GM21619 (cell line): ENCODE measurements around the gene ANKRD40.
"Not testable (repeated sequence)": the region's sequence is repeated elsewhere in the genome, so short reads cannot be mapped to it uniquely, and the experiment has no call there.

Source experiments
- ATAC-seq: cut with Tn5 transposase; IDR thresholded peaks from one replicate; pipeline ENCODE4 v1.9.1; 2021; ENCODE audit not compliant: unreplicated experiment

The ANKRD40 gene

DNA sequence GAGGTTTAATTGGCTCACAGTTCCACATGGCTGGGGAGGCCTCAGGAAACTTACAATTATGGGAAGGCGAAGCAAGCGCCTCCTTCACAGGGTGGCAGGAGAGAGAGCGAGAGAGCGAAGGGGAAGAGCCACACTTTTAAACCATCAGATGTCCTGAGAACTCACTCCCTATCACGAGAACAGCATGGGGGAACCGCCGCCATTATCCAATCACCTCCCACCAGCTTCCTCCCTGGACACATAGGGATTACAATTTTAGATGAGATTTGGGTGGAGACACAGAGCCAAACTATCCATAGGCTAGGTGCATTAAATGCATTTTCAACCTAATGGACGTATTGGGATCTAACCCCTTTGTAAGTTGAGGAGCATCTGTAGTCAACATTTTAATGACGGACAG lies 4.9 kb upstream of the ANKRD40 start:
- no peak for ATAC-seq

- ATAC-seq: no peak
These were observed 2.9 kb upstream of the ANKRD40 start for GRCh38 chr17:50710650-50711049.

GRCh38 chr17:50710025-50710424 lies 2.3 kb upstream of the ANKRD40 start:
- ATAC-seq: no peak

DNA sequence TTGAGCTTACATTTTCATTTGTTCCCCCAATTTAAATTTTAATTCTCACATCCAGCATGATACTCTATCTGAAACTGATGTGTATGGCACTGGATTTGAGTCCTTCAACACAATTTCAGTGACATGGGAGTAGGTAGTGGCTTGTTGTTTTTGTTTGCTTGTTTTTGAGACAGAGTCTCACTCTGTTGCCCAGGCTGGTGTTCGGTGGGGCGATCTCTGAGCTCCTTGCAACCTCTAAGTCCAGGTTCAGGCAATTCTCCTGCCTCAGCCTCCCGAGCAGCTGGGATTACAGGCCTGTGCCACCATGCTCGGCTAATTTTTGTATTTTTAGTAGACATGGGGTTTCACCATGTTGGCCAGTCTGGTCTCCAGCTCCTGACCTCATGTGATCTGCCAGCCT lies 1.3 kb upstream of the ANKRD40 start:
- ATAC-seq: not testable (repeated sequence)

DNA sequence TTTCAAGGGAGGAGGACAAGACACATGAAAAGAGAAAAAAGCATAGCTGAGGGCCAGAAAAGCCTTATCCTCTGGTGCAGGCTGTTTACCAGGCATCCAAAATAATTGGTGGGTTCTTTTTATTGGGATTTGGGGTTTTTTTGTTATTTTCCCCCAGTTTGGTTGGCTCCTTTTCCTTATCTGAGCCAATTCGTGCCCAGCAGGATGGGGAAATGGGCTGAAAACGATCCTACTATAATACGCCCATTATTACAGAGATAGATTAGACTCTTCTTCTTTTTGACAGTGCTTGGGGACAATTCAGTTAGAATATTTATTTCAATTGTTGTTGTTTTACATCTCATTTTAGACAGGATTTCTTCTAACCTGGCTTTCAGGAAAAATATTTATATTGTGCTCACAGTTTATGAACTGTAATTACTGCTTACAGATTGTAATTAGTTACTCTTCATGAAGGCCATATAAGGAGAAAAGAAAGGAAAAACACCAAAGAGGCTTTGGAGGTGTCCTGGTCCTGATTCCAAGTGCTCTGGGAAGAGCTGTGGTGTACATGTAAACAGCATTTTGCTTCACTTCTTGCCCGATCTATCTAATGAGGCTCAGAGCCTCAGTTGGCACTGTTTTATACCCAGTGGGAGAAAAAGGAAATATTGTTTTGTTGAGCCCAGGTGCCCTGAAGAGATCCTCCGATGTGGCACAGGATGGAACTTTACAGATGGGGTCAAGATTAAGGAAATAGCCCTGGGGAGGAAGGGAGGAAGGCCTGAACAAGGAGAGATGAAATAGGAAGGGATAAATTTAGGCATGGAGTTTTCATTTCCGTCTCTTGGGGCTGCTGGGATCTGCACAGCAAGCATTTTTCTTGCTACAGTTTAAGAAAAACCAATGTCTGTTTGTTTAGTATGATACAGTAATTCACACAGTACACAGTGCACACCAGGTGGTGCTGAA lies 611 bp upstream of the ANKRD40 start:
- no peak for ATAC-seq

- no peak for ATAC-seq
These were observed 4.6 kb downstream of the ANKRD40 start for GRCh38 chr17:50703162-50703561.

- no peak for ATAC-seq
These were observed 8.3 kb downstream of the ANKRD40 start for GRCh38 chr17:50699410-50699809.

GRCh38 chr17:50697663-50698272 lies 9.9 kb downstream of the ANKRD40 start:
- no peak for ATAC-seq

DNA sequence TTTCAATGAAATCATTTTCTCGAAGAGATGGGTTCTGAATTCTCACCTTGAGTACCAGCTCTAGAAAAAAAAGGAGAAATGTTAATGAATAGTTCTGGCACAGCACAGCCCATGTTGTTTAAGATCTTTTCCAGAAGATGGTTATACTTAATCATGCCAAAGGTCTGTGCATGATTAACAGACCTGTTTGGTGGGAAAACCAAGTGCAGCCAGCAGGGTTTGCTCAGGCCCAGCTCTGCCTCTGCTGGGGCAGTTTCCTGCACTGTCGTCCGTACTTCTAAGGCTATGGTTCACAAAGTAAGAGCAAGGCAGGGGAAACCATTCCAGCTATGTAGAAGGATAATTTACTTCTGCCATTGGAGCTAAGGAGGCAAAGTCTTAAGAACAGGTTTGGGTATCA lies 10.7 kb downstream of the ANKRD40 start:
- ATAC-seq: no peak

DNA sequence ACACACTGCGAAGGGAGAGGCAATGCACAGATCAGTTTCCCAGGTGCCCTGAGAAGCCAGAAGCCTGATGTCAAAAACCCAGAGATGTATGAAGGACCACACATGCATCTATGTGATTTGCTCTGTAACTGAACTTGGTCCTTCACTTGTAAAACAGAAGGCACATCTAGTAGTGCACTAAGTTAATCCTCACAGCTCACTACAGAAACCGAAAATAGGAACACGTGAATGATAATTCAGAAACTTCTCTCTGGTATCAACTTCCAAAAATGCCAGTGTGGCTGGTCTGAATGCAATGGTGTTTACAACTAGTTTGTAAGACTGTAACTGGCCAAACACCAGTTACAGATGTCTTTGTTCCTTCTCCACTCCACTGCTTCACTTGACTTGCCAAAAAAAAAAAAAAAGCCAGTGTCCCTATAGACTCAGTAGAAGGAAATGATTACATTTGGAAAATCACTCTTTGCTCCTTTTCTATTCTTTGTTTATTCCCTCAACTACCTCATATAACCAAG lies 11.3 kb downstream of the ANKRD40 start:
- no peak for ATAC-seq

DNA sequence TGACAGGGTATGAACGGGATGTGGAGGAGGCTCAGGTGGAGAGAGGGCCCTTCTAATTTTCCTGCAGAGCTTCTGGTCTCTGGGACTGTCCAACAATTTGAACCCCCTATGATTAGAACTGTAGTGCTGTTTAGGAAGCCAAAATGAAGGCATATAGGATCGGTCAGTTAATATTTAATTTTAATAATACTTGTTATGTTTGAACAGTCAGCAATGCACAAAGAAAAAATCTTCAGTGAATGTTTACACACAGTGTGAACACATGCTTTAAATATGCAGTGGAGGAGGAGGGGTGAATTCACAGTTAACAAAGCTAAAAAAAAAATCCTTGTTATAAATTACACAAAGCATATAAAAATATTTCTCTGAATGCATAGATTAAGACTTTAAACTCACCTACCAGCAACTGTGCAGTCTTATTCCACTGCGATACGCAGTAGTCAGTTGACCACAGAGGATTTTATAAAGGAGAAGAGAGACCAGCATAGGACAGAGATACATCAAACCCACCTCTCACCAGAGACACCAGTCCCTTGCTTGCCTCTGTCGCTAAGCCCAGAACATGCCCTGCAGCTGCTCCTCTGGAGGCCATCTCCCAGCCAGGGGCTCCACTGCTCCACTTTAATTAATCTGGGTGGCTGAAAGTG lies 14.6 kb downstream of the ANKRD40 start:
- no peak for ATAC-seq

DNA sequence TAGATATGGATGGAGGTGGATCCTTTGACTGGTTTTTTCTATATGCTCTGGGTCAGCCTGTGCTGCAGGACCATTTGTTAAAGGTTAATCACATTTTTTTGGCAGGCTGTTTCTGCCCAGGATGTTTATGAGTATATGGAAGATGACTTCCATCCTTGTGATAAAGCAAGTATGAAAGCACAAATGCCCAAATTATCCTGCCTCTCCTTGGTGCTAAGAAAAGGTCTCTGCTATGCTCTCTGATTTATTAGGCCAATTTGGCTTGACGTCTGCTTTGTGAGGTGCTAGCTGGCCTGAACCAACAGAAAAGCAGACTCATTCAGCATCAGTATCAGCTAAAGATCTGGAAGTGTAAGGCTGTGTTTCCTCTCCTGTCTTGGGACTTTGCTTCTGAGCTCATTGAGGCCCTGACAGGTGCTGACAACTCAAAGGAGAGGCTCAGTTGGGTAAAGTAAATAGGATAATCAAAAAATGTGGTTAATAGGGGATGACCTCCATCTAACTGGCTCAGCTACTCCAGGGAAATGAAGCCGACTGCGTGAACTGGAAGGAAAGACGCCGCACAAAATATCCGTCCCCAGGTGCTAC lies 15.2 kb downstream of the ANKRD40 start:
- ATAC-seq: no peak

DNA sequence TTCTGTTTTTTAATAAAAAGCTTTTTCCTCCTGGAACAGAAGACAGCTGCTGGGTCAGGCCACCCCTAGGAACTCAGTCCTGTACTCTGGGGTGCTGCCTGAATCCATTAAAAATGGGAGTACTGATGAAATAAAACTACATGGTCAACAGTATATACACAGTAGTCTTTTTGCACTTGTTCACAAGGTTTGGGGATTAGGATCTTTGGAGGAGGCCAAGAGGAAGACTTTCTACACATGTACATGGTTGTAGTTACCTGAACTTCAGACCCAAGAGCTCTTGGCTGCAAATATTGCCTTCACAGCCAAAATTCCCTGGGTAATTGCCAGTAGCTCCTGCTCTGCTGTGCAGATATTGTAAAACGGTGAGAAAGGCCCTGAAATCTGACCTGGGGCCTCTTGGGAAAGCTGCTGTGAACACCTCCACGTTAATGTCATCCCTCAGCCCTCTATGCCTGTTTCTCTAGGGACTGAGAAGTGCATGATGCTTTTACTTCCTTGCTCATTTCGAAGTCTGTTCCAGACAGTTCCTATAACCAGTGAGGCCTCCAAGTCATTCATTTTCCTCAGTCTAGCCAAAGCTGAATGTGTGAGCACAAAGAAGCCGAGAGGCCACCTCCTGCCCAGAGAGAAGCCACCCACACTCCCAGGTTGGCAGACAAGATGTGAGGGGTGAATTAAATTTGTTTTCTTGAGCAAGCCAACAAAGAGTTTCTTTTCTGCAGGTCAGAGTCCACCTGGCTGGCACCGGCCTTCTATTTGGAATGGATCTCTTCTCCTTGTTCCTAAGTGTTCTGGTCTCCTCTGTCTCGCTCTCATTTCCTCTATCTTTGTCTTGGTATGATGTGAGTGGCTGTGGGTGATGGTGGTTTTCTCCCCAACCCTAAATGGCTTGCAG lies 15.9 kb downstream of the ANKRD40 start:
- ATAC-seq: no peak

DNA sequence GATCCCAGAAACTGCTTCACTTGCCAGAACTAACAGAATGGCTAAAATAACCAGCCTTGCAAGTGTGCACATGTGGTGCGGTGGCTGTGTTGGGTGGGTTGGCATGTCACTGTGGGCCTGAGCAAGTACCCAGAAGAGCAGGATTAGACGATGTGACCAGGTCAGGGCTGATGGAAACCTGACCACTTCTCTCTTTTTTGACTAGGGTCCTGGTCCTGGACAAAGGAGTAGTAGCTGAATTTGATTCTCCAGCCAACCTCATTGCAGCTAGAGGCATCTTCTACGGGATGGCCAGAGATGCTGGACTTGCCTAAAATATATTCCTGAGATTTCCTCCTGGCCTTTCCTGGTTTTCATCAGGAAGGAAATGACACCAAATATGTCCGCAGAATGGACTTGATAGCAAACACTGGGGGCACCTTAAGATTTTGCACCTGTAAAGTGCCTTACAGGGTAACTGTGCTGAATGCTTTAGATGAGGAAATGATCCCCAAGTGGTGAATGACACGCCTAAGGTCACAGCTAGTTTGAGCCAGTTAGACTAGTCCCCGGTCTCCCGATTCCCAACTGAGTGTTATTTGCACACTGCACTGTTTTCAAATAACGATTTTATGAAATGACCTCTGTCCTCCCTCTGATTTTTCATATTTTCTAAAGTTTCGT lies 16.7 kb downstream of the ANKRD40 start:
- ATAC-seq: no peak

GRCh38 chr17:50689956-50690886 lies 17.5 kb downstream of the ANKRD40 start:
- no peak for ATAC-seq

DNA sequence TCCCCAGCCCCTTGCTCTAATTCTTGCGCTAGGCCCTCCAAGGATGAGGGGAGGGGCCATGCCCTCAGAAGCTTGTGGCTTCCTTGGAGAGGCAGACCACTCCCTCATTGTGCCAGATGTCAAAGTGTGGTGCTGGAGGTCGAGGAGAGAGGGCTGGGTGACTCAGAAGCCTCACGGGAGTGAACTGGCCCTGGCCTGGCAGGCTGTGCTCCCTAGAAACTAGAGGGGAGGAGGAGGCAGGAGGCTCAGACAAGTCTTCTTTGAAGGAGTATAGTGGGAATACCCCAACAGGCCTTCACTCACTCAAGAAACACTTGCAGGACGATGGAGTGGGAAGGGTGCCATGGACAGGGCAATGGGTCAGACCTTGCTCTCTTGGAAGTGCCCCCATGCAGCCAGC lies 18.5 kb downstream of the ANKRD40 start:
- no peak for ATAC-seq

GRCh38 chr17:50688245-50688644 lies 19.5 kb downstream of the ANKRD40 start:
- ATAC-seq: no peak

DNA sequence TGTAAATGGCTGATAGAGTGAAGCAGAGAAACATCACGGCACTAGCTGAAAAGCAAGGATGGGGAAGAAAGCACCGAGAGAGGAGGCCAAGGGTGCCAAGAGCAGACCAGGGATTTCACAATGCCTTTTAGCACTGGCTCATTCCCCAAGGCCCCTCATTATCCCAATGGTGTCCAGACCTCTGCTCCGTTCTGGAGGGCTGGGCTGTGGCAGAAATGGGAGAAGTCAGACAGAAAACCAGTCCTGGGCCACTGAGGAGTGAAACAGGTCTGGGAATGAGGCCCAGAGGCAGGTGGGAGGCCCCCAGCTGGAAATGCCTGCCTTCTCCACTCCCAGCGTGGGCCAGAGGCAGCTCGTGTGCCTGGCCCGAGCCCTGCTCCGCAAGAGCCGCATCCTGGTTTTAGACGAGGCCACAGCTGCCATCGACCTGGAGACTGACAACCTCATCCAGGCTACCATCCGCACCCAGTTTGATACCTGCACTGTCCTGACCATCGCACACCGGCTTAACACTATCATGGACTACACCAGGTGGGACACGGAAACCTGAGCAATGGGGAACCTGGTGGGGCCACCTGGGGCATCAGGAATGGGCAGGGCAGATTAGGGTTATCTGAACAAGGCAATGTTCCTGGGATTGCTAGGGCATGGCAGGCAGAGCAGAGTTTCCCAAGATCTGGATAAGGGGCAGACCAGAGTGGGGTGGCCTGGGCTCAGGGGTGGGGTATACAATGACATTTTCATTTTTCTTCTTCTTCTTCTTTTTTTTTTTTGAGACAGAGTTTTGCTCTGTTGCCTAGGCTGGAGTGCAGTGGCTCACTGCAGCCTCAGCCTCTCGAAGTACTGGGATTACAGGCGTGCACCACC lies 20.3 kb downstream of the ANKRD40 start:
- ATAC-seq: no peak
